Measurements from ENCODE around the gene KRTAP3-3.

Gene KRTAP3-3

GRCh38 chr17:40944531-40944930 is 49.4 kb downstream of the KRTAP3-3 start:
- H3K9me3 ChIP-seq (replicated peaks; ENCODE audit: insufficient read depth, low read length), result no peaks in the 10 kb centered on the region
- no peaks in the 10 kb centered on the region for H3K4me1 ChIP-seq (ENCODE audit: low read length)
- no peak for TF ChIP-seq EZH2phosphoT487 (IDR thresholded peaks at IDR 0.05; ENCODE audit: low read length)
- TF ChIP-seq CTCF (IDR thresholded peaks at IDR 0.05; ENCODE audit: low read length), result no peak
- no peak for TF ChIP-seq EZH2 (optimal IDR thresholded peaks at IDR 0.05; ENCODE audit: low read depth, low read length)
- no peaks in the 10 kb centered on the region for H3K36me3 ChIP-seq (replicated peaks; ENCODE audit: insufficient read depth, low read length)
- DNase-seq, result no peak
- no peak overlapping the region for H2AFZ ChIP-seq (ENCODE audit: low read length)
- no peaks in the 10 kb centered on the region for H3K9me2 ChIP-seq (replicated peaks; ENCODE audit: insufficient read depth, low read length)
- H3K4me3 ChIP-seq (ENCODE audit: low read length), result no peak overlapping the region
- no peaks in the 10 kb centered on the region for H3K79me2 ChIP-seq (ENCODE audit: low read length)
- H3K9ac ChIP-seq (ENCODE audit: low read length), result no peak overlapping the region
- no peaks in the 10 kb centered on the region for H4K20me1 ChIP-seq (ENCODE audit: insufficient read depth, low read length)
- no peak overlapping the region for H3K27ac ChIP-seq (ENCODE audit: low read length)
- no peaks in the 10 kb centered on the region for H3F3A ChIP-seq (ENCODE audit: insufficient read depth, low read length)
- no peak overlapping the region for H3K4me2 ChIP-seq (ENCODE audit: low read depth, low read length)
- no peaks in the 10 kb centered on the region for H3K27me3 ChIP-seq (replicated peaks; ENCODE audit: insufficient read depth, low read length)
